ACHN (cell line): Measurements from ENCODE around the gene NFYB.

Experiments used
- DNase-seq: peaks from one replicate; pipeline ENCODE4 v3.0.0-alpha.2; 2015
- in situ Hi-C: cut with HindIII; loops from 2 replicates; pipeline ENCODE4 v1.10.0; 2017; ENCODE audit warnings: low sequenced_read_pairs, low pct_ligation_motif_present, low pct_unique_long_range_greater_than_20kb

Gene NFYB

DNA sequence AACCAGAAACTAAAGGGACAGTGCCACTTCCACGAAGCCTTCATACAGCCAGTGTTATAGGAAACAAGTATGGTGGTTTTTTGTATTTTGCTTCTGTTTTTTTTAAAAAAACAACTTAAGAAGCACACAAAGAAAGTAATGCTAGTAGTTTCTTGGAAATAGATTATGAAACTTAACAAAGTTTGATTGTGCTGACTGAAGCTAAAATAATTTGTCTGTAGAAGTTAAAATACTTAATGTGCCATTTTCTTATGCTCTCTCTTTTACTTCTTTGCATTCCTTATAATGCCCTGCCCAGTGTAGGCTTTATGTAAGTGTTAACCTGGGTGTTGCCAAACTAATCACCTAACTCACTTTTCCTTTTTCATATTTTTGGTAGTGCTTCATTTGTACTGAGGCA lies 57.2 kb downstream of the NFYB start:
- in situ Hi-C loops, result no loop called here
- no peak for DNase-seq

DNA sequence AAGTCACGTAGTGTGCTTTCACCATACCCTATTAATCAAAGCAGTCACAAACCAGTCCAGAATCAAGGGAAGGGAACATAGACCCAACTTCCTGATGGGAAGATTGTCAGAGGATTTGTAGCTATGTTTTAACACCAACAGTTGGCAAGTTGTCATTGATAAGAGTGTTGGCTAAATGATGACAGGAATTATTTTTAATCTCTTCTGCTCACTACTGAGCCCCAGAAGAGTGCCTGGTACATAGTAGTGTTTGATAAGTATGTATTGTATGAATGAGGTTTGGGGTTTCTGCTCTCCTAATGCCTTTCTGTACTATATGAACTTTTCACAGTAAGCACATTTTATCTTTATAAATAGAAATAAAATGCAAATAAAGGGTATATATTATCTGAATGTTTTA lies 59.0 kb downstream of the NFYB start:
- DNase-seq, result no peak
- in situ Hi-C loops, result no loop called here

DNA sequence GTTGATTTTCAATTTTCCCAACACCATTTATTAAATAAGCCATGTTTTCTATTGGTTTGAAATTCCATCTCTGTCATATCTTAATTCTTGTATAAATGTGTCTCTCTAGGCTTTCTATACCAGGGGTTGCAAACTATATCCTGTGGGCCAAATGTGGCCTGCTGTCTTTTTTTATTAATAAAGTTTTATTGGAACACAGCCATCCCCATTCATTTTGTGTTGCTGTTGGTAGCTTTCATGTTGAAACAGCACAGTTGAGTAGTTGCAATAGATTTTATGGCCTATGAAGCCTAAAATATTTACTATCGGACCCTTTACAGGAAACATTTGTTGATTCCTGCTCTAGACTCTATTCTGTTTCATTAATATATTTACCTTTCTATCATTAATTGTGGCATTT lies 64.3 kb downstream of the NFYB start:
- no peak for DNase-seq
- in situ Hi-C loops, result no loop called here

DNA sequence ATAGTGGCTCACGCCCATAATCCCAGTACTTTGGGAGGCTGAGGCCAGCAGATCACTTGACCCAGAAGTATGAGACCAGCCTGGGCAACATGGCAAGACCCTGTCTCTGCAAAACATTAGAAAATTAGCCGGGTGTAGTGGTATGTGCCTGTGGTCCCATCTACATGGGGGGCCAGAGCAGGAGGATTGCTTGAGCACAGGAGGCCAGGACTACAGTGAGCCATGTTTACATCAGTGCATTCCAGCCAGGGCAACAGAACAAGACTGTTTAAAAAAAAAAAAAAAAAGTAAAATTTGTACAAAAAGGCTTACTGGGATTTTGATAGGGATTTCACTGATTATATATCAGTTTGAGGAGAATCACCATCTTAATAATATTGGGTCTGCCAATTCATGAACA lies 65.9 kb downstream of the NFYB start:
- DNase-seq, result no peak
- in situ Hi-C loops, result no loop called here
